Measurements from ENCODE around the gene ADAR.

Gene ADAR

GRCh38 chr1:154622503-154623039 is 14.6 kb upstream of the ADAR start:
- Mint-ChIP-seq H3K36me3 (peaks cover 8% of the 10 kb centered on the region), H3K4me3 (no peak overlapping the region), H3K27ac (peak overlapping the region; percentile 17), H3K27me3 (no peaks in the 10 kb centered on the region), H3K9me3 (ENCODE audit: low read depth) (no peaks in the 10 kb centered on the region), H3K4me1 (ENCODE audit: low read depth) (peaks cover 62% of the 10 kb centered on the region)

- Mint-ChIP-seq H3K4me3 (no peak overlapping the region), H3K36me3 (peaks cover 8% of the 10 kb centered on the region), H3K27ac (peak overlapping the region; percentile 17)
Observed at GRCh38 chr1:154621875-154622274, 13.9 kb upstream of the ADAR start.

GRCh38 chr1:154620751-154621150 is 12.8 kb upstream of the ADAR start:
- Mint-ChIP-seq H3K27me3 (no peaks in the 10 kb centered on the region), H3K9me3 (ENCODE audit: low read depth) (no peaks in the 10 kb centered on the region), H3K4me3 (no peak overlapping the region), H3K36me3 (peaks cover 8% of the 10 kb centered on the region), H3K27ac (no peak overlapping the region), H3K4me1 (ENCODE audit: low read depth) (peaks cover 62% of the 10 kb centered on the region)

More at GRCh38 chr1:154621875-154622274, 13.9 kb upstream of the ADAR start:
- no peaks in the 10 kb centered on the region for H3K9me3 Mint-ChIP-seq (ENCODE audit: low read depth)
- peaks cover 62% of the 10 kb centered on the region for H3K4me1 Mint-ChIP-seq (ENCODE audit: low read depth)
- no peaks in the 10 kb centered on the region for H3K27me3 Mint-ChIP-seq

- Mint-ChIP-seq H3K27me3 (no peaks in the 10 kb centered on the region), H3K4me3 (peak overlapping the region; percentile 20), H3K9me3 (ENCODE audit: low read depth) (no peaks in the 10 kb centered on the region), H3K4me1 (ENCODE audit: low read depth) (peaks cover 65% of the 10 kb centered on the region), H3K27ac (peak overlapping the region; percentile 54), H3K36me3 (peaks cover 6% of the 10 kb centered on the region)
Observed at GRCh38 chr1:154619181-154619948, 11.4 kb upstream of the ADAR start.

GRCh38 chr1:154616659-154617345 is 8.8 kb upstream of the ADAR start:
- H3K36me3 Mint-ChIP-seq: peaks cover 2% of the 10 kb centered on the region
- no peaks in the 10 kb centered on the region for H3K9me3 Mint-ChIP-seq (ENCODE audit: low read depth)
- no peak overlapping the region for H3K4me3 Mint-ChIP-seq
- peak overlapping the region; percentile 37 for H3K27ac Mint-ChIP-seq
- H3K27me3 Mint-ChIP-seq: no peaks in the 10 kb centered on the region
- peaks cover 55% of the 10 kb centered on the region for H3K4me1 Mint-ChIP-seq (ENCODE audit: low read depth)

- Mint-ChIP-seq H3K9me3 (ENCODE audit: low read depth) (no peaks in the 10 kb centered on the region), H3K4me1 (ENCODE audit: low read depth) (peaks cover 58% of the 10 kb centered on the region), H3K27me3 (no peaks in the 10 kb centered on the region), H3K36me3 (peaks cover 2% of the 10 kb centered on the region), H3K27ac (no peak overlapping the region), H3K4me3 (no peak overlapping the region)
Observed at GRCh38 chr1:154615411-154615810, 7.4 kb upstream of the ADAR start.

GRCh38 chr1:154614901-154615300 is 6.9 kb upstream of the ADAR start:
- H3K27me3 Mint-ChIP-seq: no peaks in the 10 kb centered on the region
- H3K27ac Mint-ChIP-seq: peak overlapping the region; percentile 9
- H3K9me3 Mint-ChIP-seq (ENCODE audit: low read depth): no peaks in the 10 kb centered on the region
- H3K4me3 Mint-ChIP-seq: peak overlapping the region; percentile 30
- H3K4me1 Mint-ChIP-seq (ENCODE audit: low read depth): peaks cover 59% of the 10 kb centered on the region
- H3K36me3 Mint-ChIP-seq: peaks cover 3% of the 10 kb centered on the region

GRCh38 chr1:154614247-154614646 is 6.3 kb upstream of the ADAR start:
- Mint-ChIP-seq H3K4me1 (ENCODE audit: low read depth) (peaks cover 59% of the 10 kb centered on the region), H3K27ac (peak overlapping the region; percentile 73), H3K27me3 (no peaks in the 10 kb centered on the region), H3K9me3 (ENCODE audit: low read depth) (no peaks in the 10 kb centered on the region), H3K36me3 (peaks cover 5% of the 10 kb centered on the region), H3K4me3 (no peak overlapping the region)

- peak overlapping the region; percentile 73 for H3K27ac Mint-ChIP-seq
Observed at GRCh38 chr1:154611150-154611862, 3.3 kb upstream of the ADAR start.

GRCh38 chr1:154609398-154610380 is 1.7 kb upstream of the ADAR start:
- Mint-ChIP-seq H3K4me1 (ENCODE audit: low read depth) (peaks cover 65% of the 10 kb centered on the region), H3K27ac (peak overlapping the region; percentile 99), H3K4me3 (peak overlapping the region; percentile 97), H3K9me3 (ENCODE audit: low read depth) (no peaks in the 10 kb centered on the region), H3K36me3 (peaks cover 10% of the 10 kb centered on the region), H3K27me3 (no peaks in the 10 kb centered on the region)

More at GRCh38 chr1:154611150-154611862, 3.3 kb upstream of the ADAR start:
- Mint-ChIP-seq H3K4me1 (ENCODE audit: low read depth) (peaks cover 61% of the 10 kb centered on the region), H3K4me3 (peak overlapping the region; percentile 24), H3K9me3 (ENCODE audit: low read depth) (no peaks in the 10 kb centered on the region), H3K27me3 (no peaks in the 10 kb centered on the region), H3K36me3 (peaks cover 6% of the 10 kb centered on the region)

GRCh38 chr1:154608397-154609270 is 648 bp upstream of the ADAR start:
- Mint-ChIP-seq H3K27me3 (no peaks in the 10 kb centered on the region), H3K27ac (peak overlapping the region; percentile 99), H3K4me3 (peak overlapping the region; percentile 97), H3K36me3 (peaks cover 11% of the 10 kb centered on the region), H3K9me3 (ENCODE audit: low read depth) (no peaks in the 10 kb centered on the region), H3K4me1 (ENCODE audit: low read depth) (peaks cover 68% of the 10 kb centered on the region)

GRCh38 chr1:154607106-154607608 is 829 bp downstream of the ADAR start:
- Mint-ChIP-seq H3K4me1 (ENCODE audit: low read depth) (peaks cover 76% of the 10 kb centered on the region), H3K9me3 (ENCODE audit: low read depth) (no peaks in the 10 kb centered on the region), H3K36me3 (peaks cover 11% of the 10 kb centered on the region), H3K27ac (peak overlapping the region; percentile 99), H3K27me3 (no peaks in the 10 kb centered on the region), H3K4me3 (peak overlapping the region; percentile 97)

GRCh38 chr1:154605534-154605933 is 2.5 kb downstream of the ADAR start:
- Mint-ChIP-seq H3K4me1 (ENCODE audit: low read depth) (peaks cover 79% of the 10 kb centered on the region), H3K36me3 (peaks cover 16% of the 10 kb centered on the region), H3K27ac (peak overlapping the region; percentile 92), H3K27me3 (no peaks in the 10 kb centered on the region), H3K4me3 (peak overlapping the region; percentile 97), H3K9me3 (ENCODE audit: low read depth) (no peaks in the 10 kb centered on the region)

Data from activated naive CD8-positive, alpha-beta T cell (primary cell).